Tibial artery (tissue), 4 donors: Measurements from ENCODE around the gene DCAF5.

Experiments
- DNase-seq, 2 donors: peaks; one replicate each; pipeline ENCODE4 v3.0.0-alpha.2; 2019
- H3K27ac ChIP-seq, 2 donors: fragments of 200-600 bp; sonication (generic) in 1 of 2; 1 replicate in 1 of 2; 2 replicates in 1 of 2; pipeline ENCODE4 v1.5.1; 2018 to 2019; ENCODE audit warnings: mild to moderate bottlenecking in 1 of 2
- H3K27me3 ChIP-seq, 2 donors: fragments of 200-600 bp; sonication (generic) in 1 of 2; one replicate each; pipeline versions ENCODE4 v1.5.1 to v1.6.0; 2016 to 2019
- H3K36me3 ChIP-seq, 3 donors: fragments of 200-600 bp; sonication (generic) in 2 of 3; one replicate each; pipeline ENCODE4 v1.5.1; 2016 to 2019; ENCODE audit warnings: mild to moderate bottlenecking in 2 of 3
- H3K4me1 ChIP-seq, 4 donors: fragments of 200-600 bp; sonication (generic) in 2 of 4; 1 replicate in 3 of 4; 2 replicates in 1 of 4; pipeline ENCODE4 v1.5.1; 2016 to 2019
- H3K4me3 ChIP-seq, 2 donors: fragments of 200-600 bp; sonication (generic) in 1 of 2; 1 replicate in 1 of 2; 2 replicates in 1 of 2; pipeline ENCODE4 v1.5.1; 2018 to 2019; ENCODE audit warnings: mild to moderate bottlenecking in 2 of 2
- H3K9me3 ChIP-seq, 3 donors: fragments of 200-600 bp; sonication (generic) in 1 of 3; one replicate each; pipeline ENCODE4 v1.5.1; 2016 to 2019
- CTCF ChIP-seq, 2 experiments: fragments of 200-600 bp in 1 of 2; fragments of 450-650 bp in 1 of 2; IDR thresholded peaks; one replicate each; pipeline ENCODE4 v1.5.1; 2017 to 2019; ENCODE audit warnings: antibody characterized with exemption in 2 of 2, mild to moderate bottlenecking in 1 of 2, moderate library complexity in 1 of 2
- intact Hi-C: fragments of 100-400 bp; cut with DNase I; formaldehyde crosslinking; loops from one replicate; pipeline ENCODE4 v1.15.0; 2023; ENCODE audit warnings: low total_unique reads

DCAF5 gene

DNA sequence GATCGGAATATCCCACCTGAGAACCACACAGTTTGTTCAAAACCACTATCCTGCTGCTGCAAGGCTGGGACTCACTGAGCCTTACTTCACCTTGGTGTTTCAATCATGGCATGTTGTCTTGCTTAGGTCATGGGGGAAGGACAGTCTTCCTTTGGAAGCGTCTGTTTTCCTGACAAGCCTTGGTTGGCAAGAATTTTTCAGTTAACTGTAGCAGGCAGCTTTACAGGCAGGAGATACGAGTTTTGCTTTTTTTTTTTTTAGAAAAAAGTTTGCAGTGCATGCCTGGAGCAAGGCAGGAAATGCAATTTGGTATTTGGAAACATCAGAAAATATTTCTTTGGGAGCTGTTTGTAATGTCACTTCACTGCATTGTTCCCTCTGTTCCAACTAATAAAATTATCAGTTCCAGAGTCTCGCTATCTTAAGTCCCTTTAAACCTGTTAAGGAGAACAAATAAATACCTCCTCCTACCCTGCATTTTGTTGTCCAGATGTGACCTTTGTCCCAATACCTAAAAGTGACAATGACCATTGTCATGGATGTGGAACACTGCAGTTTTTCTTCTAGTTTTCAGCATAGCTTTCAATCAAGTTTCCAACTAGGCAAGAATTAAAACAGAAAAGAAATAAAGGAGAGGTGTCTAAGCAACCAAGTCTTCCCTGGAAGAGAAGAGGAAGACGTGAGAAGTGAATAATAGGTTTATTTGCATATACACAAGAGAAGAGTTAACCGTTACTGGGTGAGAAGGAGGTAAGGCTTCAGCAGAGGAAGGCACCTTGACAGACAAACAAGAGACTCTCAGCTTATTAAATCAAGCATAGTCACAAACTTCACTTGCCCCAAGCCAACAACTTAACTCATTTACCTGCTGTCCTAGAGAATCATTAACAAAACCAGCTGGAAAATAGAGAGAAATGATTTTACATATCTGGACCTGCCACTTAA lies 102.4 kb downstream of the DCAF5 start:
- H3K4me1 ChIP-seq = peaks cover 0 to 75% (median 60%) of the 10 kb centered on the region in 4 donors
- peak overlapping the region; percentile 87 to 91 for H3K27ac ChIP-seq
- no peaks in the 10 kb centered on the region for H3K9me3 ChIP-seq
- DNase-seq = no peak
- intact Hi-C loops = no loop called here
- peaks cover 19 to 23% (median 20%) of the 10 kb centered on the region in 3 donors for H3K36me3 ChIP-seq
- H3K4me3 ChIP-seq = no peak overlapping the region
- TF ChIP-seq CTCF (IDR thresholded peaks at IDR 0.05) = no peak
- H3K27me3 ChIP-seq = no peaks in the 10 kb centered on the region

GRCh38 chr14:69049675-69050074 lies 103.2 kb downstream of the DCAF5 start:
- no peak for TF ChIP-seq CTCF (IDR thresholded peaks at IDR 0.05)
- no peak overlapping the region for H3K4me3 ChIP-seq
- intact Hi-C loops = no loop called here
- peak overlapping the region; percentile 87 to 91 for H3K27ac ChIP-seq
- no peaks in the 10 kb centered on the region for H3K9me3 ChIP-seq
- no peaks in the 10 kb centered on the region for H3K27me3 ChIP-seq
- peaks cover 0 to 81% (median 68%) of the 10 kb centered on the region in 4 donors for H3K4me1 ChIP-seq
- peaks cover 11 to 14% (median 14%) of the 10 kb centered on the region in 3 donors for H3K36me3 ChIP-seq
- DNase-seq = peak in 1 of 2 donors; percentile 70

DNA sequence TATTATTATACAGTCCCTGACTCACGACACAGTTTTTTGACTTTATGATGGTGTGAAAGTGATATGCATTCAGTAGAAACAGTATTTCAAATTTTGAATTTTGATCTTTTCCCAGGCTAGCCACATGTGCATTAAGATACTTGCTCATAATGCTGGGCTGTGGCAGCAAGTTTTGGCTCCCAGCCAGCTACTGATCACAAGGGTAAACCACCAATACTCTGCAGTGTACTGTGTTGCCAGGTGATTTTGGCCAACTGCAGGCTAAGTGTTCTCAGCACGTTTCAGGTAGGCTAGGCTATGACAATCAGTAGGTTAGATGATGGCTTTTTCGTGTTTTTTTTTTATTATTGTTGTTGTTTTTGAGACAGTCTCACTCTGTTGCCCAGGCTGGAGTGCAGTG lies 104.5 kb downstream of the DCAF5 start:
- peaks cover 0 to 93% (median 78%) of the 10 kb centered on the region in 4 donors for H3K4me1 ChIP-seq
- no peaks in the 10 kb centered on the region for H3K27me3 ChIP-seq
- no peak overlapping the region for H3K4me3 ChIP-seq
- no peaks in the 10 kb centered on the region for H3K9me3 ChIP-seq
- H3K36me3 ChIP-seq = peaks cover 0 to 2% (median 2%) of the 10 kb centered on the region in 3 donors
- intact Hi-C loops = no loop called here
- peak overlapping the region; percentile 87 to 91 for H3K27ac ChIP-seq
- TF ChIP-seq CTCF (IDR thresholded peaks at IDR 0.05) = no peak
- no peak for DNase-seq

- no peaks in the 10 kb centered on the region for H3K9me3 ChIP-seq
- H3K4me3 ChIP-seq = no peak overlapping the region
- no peaks in the 10 kb centered on the region for H3K36me3 ChIP-seq
- no peak for TF ChIP-seq CTCF (IDR thresholded peaks at IDR 0.05)
- peak overlapping the region; percentile 87 to 91 for H3K27ac ChIP-seq
- no peaks in the 10 kb centered on the region for H3K27me3 ChIP-seq
- peaks cover 0 to 100% (median 88%) of the 10 kb centered on the region in 4 donors for H3K4me1 ChIP-seq
- no peak for DNase-seq
- intact Hi-C loops = no loop called here
These were observed 105.7 kb downstream of the DCAF5 start for GRCh38 chr14:69047255-69047654.

DNA sequence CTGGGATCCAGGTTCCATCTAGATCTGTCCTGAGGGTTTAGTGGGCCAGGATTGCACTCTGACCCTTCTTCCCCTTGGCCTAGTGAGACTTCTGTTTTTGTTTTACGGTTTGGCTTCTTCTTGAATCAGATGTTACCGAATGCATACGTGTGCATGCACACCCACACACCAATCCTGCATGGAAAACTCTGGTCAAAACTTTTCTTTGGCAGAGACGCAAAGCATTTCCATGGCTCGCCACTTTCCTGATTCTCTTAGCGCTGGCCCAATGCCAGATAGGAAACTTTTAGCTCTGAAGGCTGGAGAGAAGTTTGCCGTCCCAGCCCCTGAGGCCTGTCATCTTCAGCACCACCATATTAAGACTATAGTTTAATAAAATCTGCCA lies 106.5 kb downstream of the DCAF5 start:
- Histone ChIP-seq H3K4me3 (no peak overlapping the region), H3K4me1 (peaks cover 0 to 100% (median 88%) of the 10 kb centered on the region in 4 donors), H3K36me3 (no peaks in the 10 kb centered on the region), H3K9me3 (no peaks in the 10 kb centered on the region), H3K27me3 (no peaks in the 10 kb centered on the region), H3K27ac (peak overlapping the region; percentile 87 to 91)
- TF ChIP-seq CTCF (IDR thresholded peaks at IDR 0.05) = no peak
- intact Hi-C loops = no loop called here
- peak; percentile 65 to 85 for DNase-seq
